K562 (cell line): ENCODE data around the gene CEP78. TPM values are rescaled to one million over a fixed set of nuclear protein-coding genes. Genes with fewer than 3 reads are reported as not detected.
"Not testable (repeated sequence)": the region's sequence is repeated elsewhere in the genome, so short reads cannot be mapped to it uniquely, and the experiment has no call there.

Experiments used
- ATAC-seq: fragments of 200-7000 bp; cut with Tn5 transposase; 3 replicates; pipeline ENCODE4 v1.9.1; 2020; ENCODE audit warnings: moderate library complexity
- BruUV-seq: library from RNA; stranded (reverse); fragments of 400-500 nt; replicated peaks from 2 replicates; lab custom pipeline; 2021; lab: Mats Ljungman, UMichigan
- CTCF ChIA-PET: fragments of 300-600 bp; formaldehyde crosslinking; extraction: SDS; loops from one replicate; lab custom pipeline; 2021; ENCODE audit warnings: low intra/inter-chr PET ratio; lab: Yijun Ruan, JAX
- POLR2A ChIA-PET: fragments of 300-600, 350-650 bp; sonication (Branson Sonifier 250); formaldehyde crosslinking; extraction: SDS; loops from one replicate; lab custom pipeline; 2021; ENCODE audit warnings: antibody characterized with exemption, inconsistent platforms; lab: Yijun Ruan, JAX
- DNase-seq, 4 experiments: peaks; one replicate each; pipeline versions ENCODE4 v3.0.0 to v3.0.0-alpha.2; 2011 to 2018; ENCODE audit warnings: low spot score in 3 of 4, mixed read lengths in 3 of 4; ENCODE audit errors: extremely low read depth in 1 of 4
- FAIRE-seq: peaks from 2 replicates; lab custom pipeline; 2011; peaks lifted over from hg19 to GRCh38; lab: Jason Lieb, UNC
- H2AFZ ChIP-seq: 2 replicates; pipeline ENCODE4 v1.6.0; 2011; ENCODE audit warnings: low read depth, low read length, control low read depth, inconsistent platforms
- H3K27ac ChIP-seq: fragments of 200-600 bp; 3 replicates; pipeline ENCODE4 v1.8.0; 2011; ENCODE audit warnings: low read depth, mild to moderate bottlenecking, control low read depth, inconsistent platforms, low read length, moderate library complexity, mixed read lengths; ENCODE audit errors: extremely low read depth
- H3K27me3 ChIP-seq, 2 experiments: fragments of 300-600 bp in 1 of 2; 2 replicates in 1 of 2; 3 replicates in 1 of 2; pipeline versions ENCODE4 v1.6.0 to v1.8.0; 2011; ENCODE audit warnings: inconsistent platforms in 2 of 2, low read length in 2 of 2, mild to moderate bottlenecking in 1 of 2, mixed read lengths in 1 of 2, moderate library complexity in 1 of 2; ENCODE audit not compliant: control insufficient read depth in 2 of 2, insufficient read depth in 2 of 2
- H3K36me3 ChIP-seq: fragments of 300-600 bp; 3 replicates; pipeline ENCODE4 v1.8.0; 2011; ENCODE audit warnings: mild to moderate bottlenecking, low read length, inconsistent platforms; ENCODE audit not compliant: control insufficient read depth, insufficient read depth
- H3K4me1 ChIP-seq, 2 experiments: fragments of 200-600 bp in 1 of 2; replicated peaks in 1 of 2; 2 replicates in 1 of 2; 3 replicates in 1 of 2; pipeline versions ENCODE4 v1.5.1 to v1.8.0; 2011; ENCODE audit warnings: inconsistent platforms in 2 of 2, low read length in 2 of 2, mild to moderate bottlenecking in 1 of 2, mixed read lengths in 1 of 2, moderate library complexity in 1 of 2; ENCODE audit not compliant: control insufficient read depth in 2 of 2, insufficient read depth in 2 of 2
- H3K4me2 ChIP-seq: 2 replicates; pipeline ENCODE4 v1.6.1; 2011; ENCODE audit warnings: low read length, control low read depth, inconsistent platforms, mixed read lengths; ENCODE audit not compliant: insufficient read depth
- H3K4me3 ChIP-seq: fragments of 200-600 bp; sonication (generic), shearing (Covaris generic); 2 replicates; pipeline ENCODE4 v1.5.1; 2016; ENCODE audit warnings: control low read depth, inconsistent platforms
- H3K79me2 ChIP-seq: fragments of 200-600 bp; 3 replicates; pipeline ENCODE4 v1.8.0; 2011; ENCODE audit warnings: low read length, inconsistent platforms; ENCODE audit not compliant: control insufficient read depth, insufficient read depth
- H3K9ac ChIP-seq, 2 experiments: 2 replicates each; pipeline versions ENCODE4 v1.6.0 to v1.6.1; 2011; ENCODE audit warnings: low read depth in 2 of 2, low read length in 2 of 2, control low read depth in 1 of 2, inconsistent platforms in 1 of 2, mild to moderate bottlenecking in 1 of 2, mixed read lengths in 1 of 2; ENCODE audit not compliant: insufficient read depth in 1 of 2
- H3K9me1 ChIP-seq: one replicate; pipeline ENCODE4 v1.6.0; 2011; ENCODE audit warnings: inconsistent platforms, mild to moderate bottlenecking, low read length, moderate library complexity; ENCODE audit not compliant: control insufficient read depth, insufficient read depth
- H3K9me3 ChIP-seq: replicated peaks from 2 replicates; pipeline ENCODE4 v1.5.1; 2011; ENCODE audit warnings: low read depth, low read length, inconsistent platforms; ENCODE audit not compliant: control insufficient read depth, insufficient read depth
- H4K20me1 ChIP-seq: replicated peaks from 2 replicates; pipeline ENCODE4 v1.6.1; 2011; ENCODE audit warnings: low read length, inconsistent platforms, mixed read lengths; ENCODE audit not compliant: control insufficient read depth, insufficient read depth
- CBX3 ChIP-seq, 2 experiments: IDR thresholded peaks; 1 replicate in 1 of 2; 2 replicates in 1 of 2; pipeline ENCODE4 v1.6.1; 2012; ENCODE audit warnings: inconsistent platforms in 2 of 2, low read length in 2 of 2, borderline replicate concordance in 1 of 2, control low read depth in 1 of 2
- HSF4 ChIP-seq: fragments of 250-450 bp; sonication (Bioruptor Pico); IDR thresholded peaks from 2 replicates; pipeline ENCODE4 v2.1.2; 2022; ENCODE audit warnings: mild to moderate bottlenecking, moderate library complexity, borderline replicate concordance
- PHB ChIP-seq: fragments of 250-450 bp; sonication (Bioruptor Pico); IDR thresholded peaks from 2 replicates; pipeline ENCODE4 v1.5.0; 2021
- RBBP5 ChIP-seq: fragments of 200-600 bp; sonication (generic); IDR thresholded peaks from 2 replicates; pipeline ENCODE4 v1.6.1; 2012; ENCODE audit warnings: borderline replicate concordance, mild to moderate bottlenecking, low read length, control low read depth, inconsistent platforms; ENCODE audit not compliant: insufficient read depth, poor library complexity, severe bottlenecking
- SMARCC2 ChIP-seq: fragments of 450-650 bp; IDR thresholded peaks from 2 replicates; pipeline ENCODE4 v1.6.1; 2017; ENCODE audit warnings: antibody characterized with exemption, moderate library complexity, mild to moderate bottlenecking, low read depth
- ZNF431 ChIP-seq: sonication (generic); formaldehyde crosslinking; IDR thresholded peaks from 2 replicates; pipeline ENCODE4 v1.8.0; 2022; ENCODE audit warnings: mild to moderate bottlenecking, missing genetic modification reagents
- WGBS: fragments of 100-300 bp; shearing (Covaris generic); methylation state at CpG from one replicate; pipeline ENCODE4 v1.1.6; 2016; ENCODE audit warnings: low coverage, mixed read lengths; ENCODE audit not compliant: insufficient coverage; ENCODE audit errors: missing lambda C conversion rate; 5-methylcytosine and 5-hydroxymethylcytosine counted together
- in situ Hi-C: fragments of 300-500 bp; cut with MboI; formaldehyde crosslinking; loops from 4 replicates; pipeline ENCODE4 v1.15.0; 2018; ENCODE audit warnings: inconsistent platforms, mixed read lengths
- intact Hi-C: fragments of 100-400 bp; cut with micrococcal nuclease; formaldehyde crosslinking; loops from 2 replicates; pipeline ENCODE4 v1.14.2; 2022
- polyA plus RNA-seq, 8 experiments: library from polyadenylated mRNA; depleted of rRNA in 4 of 8; stranded (reverse) in 5 of 8; unstranded in 3 of 8; fragments of >200 nt; fragmentation: Nextera tagmentation in 2 of 8; fragmentation: Illumina TruSeq in 1 of 8; extraction: Ambion mirVana in 2 of 8; extraction: Trizol in 1 of 8; gene quantifications; 2 replicates each; pipeline versions ENCODE4 v1.2.1 to v1.2.3, GENCODE V29; 2011 to 2014; ENCODE audit warnings: inconsistent platforms in 1 of 8, missing spikeins in 1 of 8
- total RNA-seq, 7 experiments: library from RNA; depleted of rRNA in 6 of 7; stranded (reverse); fragments of >200 nt in 6 of 7; fragmentation: Illumina TruSeq in 2 of 7; extraction: Trizol in 2 of 7; gene quantifications; 2 replicates each; pipeline versions ENCODE4 v1.2.1 to v1.2.3, GENCODE V29; 2011 to 2021; ENCODE audit warnings: low replicate concordance in 1 of 7
- TF ChIP-seq, protein P1 (sequence below), 2 experiments: IDR thresholded peaks; 2 replicates each; pipeline ENCODE4 v1.6.1; 2011; ENCODE audit warnings: borderline replicate concordance in 1 of 2, control low read depth in 1 of 2, low read depth in 1 of 2, low read length in 1 of 2, mild to moderate bottlenecking in 1 of 2, mixed read lengths in 1 of 2, moderate library complexity in 1 of 2; ENCODE audit not compliant: insufficient read depth in 1 of 2, insufficient read length in 1 of 2, poor library complexity in 1 of 2, severe bottlenecking in 1 of 2; ENCODE audit errors: extremely low read depth in 1 of 2

CEP78 gene
- total and polyA plus RNA-seq, 9 of the 15 experiments (the other 6 are each of a cell fraction or from before 2014, with no cell fraction given) = 3.5 to 26.0 (median 21.5) TPM

DNA sequence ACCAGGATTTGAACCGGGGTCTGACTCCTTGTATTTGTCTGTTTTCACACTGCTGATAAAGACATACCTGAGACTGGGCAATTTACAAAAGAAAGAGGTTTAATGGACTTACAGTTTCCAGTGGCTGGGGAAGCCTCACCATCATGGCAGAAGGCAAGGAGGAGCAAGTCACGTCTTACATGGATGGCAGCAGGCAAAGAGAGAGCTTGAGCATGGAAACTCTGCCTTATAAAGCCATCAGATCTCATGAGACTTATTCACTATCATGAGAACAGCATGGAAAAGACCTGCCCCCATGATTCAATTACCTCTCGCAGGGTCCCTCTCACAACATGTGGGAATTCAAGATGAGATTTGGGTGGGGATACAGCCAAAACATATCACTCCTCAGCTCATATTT, 14.0 kb upstream of the CEP78 start:
- ATAC-seq, H3K4me1 ChIP-seq, H3K9me3 ChIP-seq, H3K4me3 ChIP-seq, BruUV-seq, H3K9ac ChIP-seq, DNase-seq, H3K27me3 ChIP-seq, H2AFZ ChIP-seq, H3K36me3 ChIP-seq, FAIRE-seq, in situ Hi-C loops, H3K9me1 ChIP-seq, H3K79me2 ChIP-seq, intact Hi-C loops, H3K27ac ChIP-seq, H4K20me1 ChIP-seq, H3K4me2 ChIP-seq: not testable (repeated sequence)
- peak; percentile 93 for TF ChIP-seq ZNF431
- ChIA-PET CTCF (interaction anchor here (0.6 kb wide), 1 partner anchor 24 kb away, joined by 3 read pairs; no protein-coding TSS in a partner anchor), POLR2A (interaction anchor here (0.6 kb wide), 1 partner anchor 202 kb away, joined by 3 read pairs; no protein-coding TSS in a partner anchor)
- 0% methylated on average over 3 of the region's 3 CpGs for WGBS

GRCh38 chr9:78230761-78231160, 5.1 kb upstream of the CEP78 start:
- CTCF ChIA-PET = no interaction called here
- H3K79me2 ChIP-seq = no peaks in the 10 kb centered on the region
- H3K9me3 ChIP-seq = no peaks in the 10 kb centered on the region
- POLR2A ChIA-PET = no interaction called here
- no peak overlapping the region for H2AFZ ChIP-seq
- H3K36me3 ChIP-seq = no peaks in the 10 kb centered on the region
- ATAC-seq (no peak), FAIRE-seq (no peak), DNase-seq (no peak)
- in situ Hi-C loops (no loop called here), intact Hi-C loops (no loop called here)
- peaks cover 1 to 3% of the 10 kb centered on the region in 2 experiments; a peak in 2 of 5 replicates for H3K4me1 ChIP-seq
- H3K27me3 ChIP-seq = no peaks in the 10 kb centered on the region; a peak in 2 of 5 replicates
- H3K9ac ChIP-seq = no peak overlapping the region
- no peak for TF ChIP-seq PHB
- TF ChIP-seq SMARCC2 = no peak
- TF ChIP-seq CBX3 (IDR thresholded peaks at IDR 0.05; ENCODE audit: borderline replicate concordance in 1 of 2, low read length in 2 of 2) = no peak
- TF ChIP-seq RBBP5 = no peak
- no peak for TF ChIP-seq HSF4
- TF ChIP-seq, protein P1, sequence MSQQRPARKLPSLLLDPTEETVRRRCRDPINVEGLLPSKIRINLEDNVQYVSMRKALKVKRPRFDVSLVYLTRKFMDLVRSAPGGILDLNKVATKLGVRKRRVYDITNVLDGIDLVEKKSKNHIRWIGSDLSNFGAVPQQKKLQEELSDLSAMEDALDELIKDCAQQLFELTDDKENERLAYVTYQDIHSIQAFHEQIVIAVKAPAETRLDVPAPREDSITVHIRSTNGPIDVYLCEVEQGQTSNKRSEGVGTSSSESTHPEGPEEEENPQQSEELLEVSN (IDR thresholded peaks at IDR 0.05; ENCODE audit: borderline replicate concordance in 1 of 2, extremely low read depth in 1 of 2, insufficient read depth in 1 of 2, insufficient read length in 1 of 2, low read depth in 1 of 2, low read length in 1 of 2, poor library complexity in 1 of 2, severe bottlenecking in 1 of 2) = no peak
- no peaks in the 10 kb centered on the region for H3K9me1 ChIP-seq
- no peaks in the 10 kb centered on the region for H4K20me1 ChIP-seq
- no peak overlapping the region for H3K4me2 ChIP-seq
- no TSS peak for BruUV-seq
- WGBS = 17% methylated on average over 3 of the region's 3 CpGs
- no peak overlapping the region for H3K27ac ChIP-seq
- no peak overlapping the region for H3K4me3 ChIP-seq

GRCh38 chr9:78232471-78232870, 3.4 kb upstream of the CEP78 start:
- H3K4me3 ChIP-seq, H3K9ac ChIP-seq, H3K9me3 ChIP-seq, H3K36me3 ChIP-seq, BruUV-seq, CTCF ChIA-PET, H3K4me2 ChIP-seq, intact Hi-C loops, H3K9me1 ChIP-seq, H3K27me3 ChIP-seq, H4K20me1 ChIP-seq, H2AFZ ChIP-seq, H3K27ac ChIP-seq, POLR2A ChIA-PET, DNase-seq, ATAC-seq, in situ Hi-C loops, FAIRE-seq: not testable (repeated sequence)
- H3K79me2 ChIP-seq = peaks cover 12% of the 10 kb centered on the region; the same call in 2 of the 3 replicates
- WGBS = 15% methylated on average over 5 of the region's 5 CpGs
- peaks cover 5 to 11% of the 10 kb centered on the region in 2 experiments; a peak in 4 of 5 replicates for H3K4me1 ChIP-seq
